Keratinocyte (primary cell): Measurements from ENCODE around the gene CFAP43. TPM values are rescaled to one million over a fixed set of nuclear protein-coding genes. Genes with fewer than 3 reads are reported as not detected.

Experiments used
- DNase-seq: peaks from one replicate; pipeline ENCODE4 v3.0.0-alpha.2; 2011; ENCODE audit warnings: low read depth, missing footprints, low spot score
- FAIRE-seq: peaks from 2 replicates; lab custom pipeline; 2011; peaks lifted over from hg19 to GRCh38; lab: Jason Lieb, UNC
- H2AFZ ChIP-seq: 2 replicates; pipeline ENCODE4 v1.6.0; 2012; ENCODE audit warnings: low read length, control low read depth, inconsistent platforms; ENCODE audit not compliant: control insufficient read depth
- H3K27ac ChIP-seq: 2 replicates; pipeline ENCODE4 v1.5.1; 2011; ENCODE audit warnings: low read length; ENCODE audit not compliant: control insufficient read depth, insufficient read depth
- H3K27me3 ChIP-seq: 3 replicates; pipeline ENCODE4 v1.6.0; 2011; ENCODE audit warnings: low read length; ENCODE audit not compliant: control insufficient read depth, insufficient read depth; ENCODE audit errors: extremely low read depth
- H3K36me3 ChIP-seq, 2 experiments: 2 replicates in 1 of 2; 3 replicates in 1 of 2; pipeline ENCODE4 v1.5.1; 2011; ENCODE audit warnings: low read length in 2 of 2, mild to moderate bottlenecking in 1 of 2; ENCODE audit not compliant: control insufficient read depth in 2 of 2, insufficient read depth in 2 of 2; ENCODE audit errors: extremely low read depth in 1 of 2
- H3K4me1 ChIP-seq: 3 replicates; pipeline ENCODE4 v1.5.1; 2011; ENCODE audit warnings: low read length; ENCODE audit not compliant: control insufficient read depth, insufficient read depth; ENCODE audit errors: extremely low read depth
- H3K4me2 ChIP-seq: 3 replicates; pipeline ENCODE4 v1.6.0; 2011; ENCODE audit warnings: low read depth, low read length; ENCODE audit not compliant: control insufficient read depth, insufficient read depth; ENCODE audit errors: extremely low read depth
- H3K4me3 ChIP-seq, 3 experiments: fragments of 200-600 bp in 1 of 3; sonication (generic) in 1 of 3; 2 replicates in 2 of 3; 3 replicates in 1 of 3; pipeline ENCODE4 v1.5.1; 2011 to 2016; ENCODE audit warnings: low read length in 3 of 3, mild to moderate bottlenecking in 3 of 3, control low read depth in 2 of 3, inconsistent platforms in 1 of 3, low read depth in 1 of 3, mixed read lengths in 1 of 3, mixed run types in 1 of 3, moderate library complexity in 1 of 3; ENCODE audit not compliant: control insufficient read depth in 2 of 3, insufficient read depth in 2 of 3; ENCODE audit errors: extremely low read depth in 1 of 3
- H3K79me2 ChIP-seq: 2 replicates; pipeline ENCODE4 v1.6.0; 2012; ENCODE audit warnings: low read length; ENCODE audit not compliant: control insufficient read depth, insufficient read depth
- H3K9ac ChIP-seq: 3 replicates; pipeline ENCODE4 v1.6.0; 2011; ENCODE audit warnings: low read length; ENCODE audit not compliant: control insufficient read depth, insufficient read depth; ENCODE audit errors: extremely low read depth
- H3K9me1 ChIP-seq: 3 replicates; pipeline ENCODE4 v1.6.0; 2011; ENCODE audit warnings: low read length; ENCODE audit not compliant: control insufficient read depth, insufficient read depth; ENCODE audit errors: extremely low read depth
- H3K9me3 ChIP-seq: 2 replicates; pipeline ENCODE4 v1.5.1; 2012; ENCODE audit warnings: low read depth, low read length; ENCODE audit not compliant: control insufficient read depth
- H4K20me1 ChIP-seq: 3 replicates; pipeline ENCODE4 v1.6.0; 2011; ENCODE audit warnings: low read length; ENCODE audit not compliant: control insufficient read depth, insufficient read depth; ENCODE audit errors: extremely low read depth
- CTCF ChIP-seq, 3 experiments: IDR thresholded peaks in 1 of 3; conservative IDR thresholded peaks in 1 of 3; optimal IDR thresholded peaks in 1 of 3; 2 replicates in 2 of 3; 3 replicates in 1 of 3; pipeline versions ENCODE3 to v1.5.1; 2011; ENCODE audit warnings: low read length in 3 of 3, mild to moderate bottlenecking in 3 of 3, moderate library complexity in 2 of 3, control low read depth in 1 of 3, inconsistent platforms in 1 of 3; ENCODE audit not compliant: insufficient read depth in 2 of 3; ENCODE audit errors: extremely low read depth in 1 of 3
- EZH2 ChIP-seq: IDR thresholded peaks from one replicate; pipeline ENCODE4 v1.6.1; 2012; ENCODE audit warnings: inconsistent platforms, mild to moderate bottlenecking, low read length, moderate library complexity
- dilution Hi-C: fragments of 300-500 bp; cut with MboI; formaldehyde crosslinking; loops from one replicate; pipeline ENCODE4 v1.7.0; 2020; ENCODE audit warnings: low sequenced_read_pairs; ENCODE audit not compliant: extremely low pct_ligation_motif_present
- polyA plus RNA-seq, 5 experiments: library from polyadenylated mRNA; depleted of rRNA in 3 of 5; stranded (reverse) in 3 of 5; stranded (forward) in 1 of 5; unstranded in 1 of 5; fragments of >200 nt; gene quantifications; 1 replicate in 1 of 5; 2 replicates in 3 of 5; 3 replicates in 1 of 5; pipeline versions ENCODE4 v1.2.1 to v1.2.3, GENCODE V29; 2011 to 2012; ENCODE audit warnings: missing spikeins in 2 of 5, low read depth in 1 of 5, low replicate concordance in 1 of 5

The CFAP43 gene
- polyA plus RNA-seq, 1 donor (not counting 4 experiments of a cell fraction or from before 2014, with no cell fraction given): 0.25 TPM

GRCh38 chr10:104170610-104171254 lies 61.4 kb downstream of the CFAP43 start:
- no peaks in the 10 kb centered on the region for H4K20me1 ChIP-seq
- H2AFZ ChIP-seq: no peak overlapping the region
- TF ChIP-seq EZH2: no peak
- no peak for TF ChIP-seq CTCF (optimal IDR thresholded peaks at IDR 0.05 in 1 of 3, IDR thresholded peaks at IDR 0.05 in 1 of 3, conservative IDR thresholded peaks at IDR 0.05 in 1 of 3; ENCODE audit: extremely low read depth in 1 of 3, insufficient read depth in 2 of 3, low read length in 3 of 3)
- no peaks in the 10 kb centered on the region for H3K9me3 ChIP-seq
- no peak overlapping the region for H3K4me2 ChIP-seq
- H3K4me1 ChIP-seq: no peaks in the 10 kb centered on the region
- H3K9ac ChIP-seq: no peak overlapping the region
- H3K79me2 ChIP-seq: no peaks in the 10 kb centered on the region
- no peaks in the 10 kb centered on the region for H3K36me3 ChIP-seq
- FAIRE-seq (no peak), DNase-seq (no peak)
- H3K9me1 ChIP-seq: no peaks in the 10 kb centered on the region
- no peak overlapping the region for H3K4me3 ChIP-seq
- no peak overlapping the region for H3K27ac ChIP-seq
- H3K27me3 ChIP-seq: peaks cover 4% of the 10 kb centered on the region
- dilution Hi-C loops: no loop called here

DNA sequence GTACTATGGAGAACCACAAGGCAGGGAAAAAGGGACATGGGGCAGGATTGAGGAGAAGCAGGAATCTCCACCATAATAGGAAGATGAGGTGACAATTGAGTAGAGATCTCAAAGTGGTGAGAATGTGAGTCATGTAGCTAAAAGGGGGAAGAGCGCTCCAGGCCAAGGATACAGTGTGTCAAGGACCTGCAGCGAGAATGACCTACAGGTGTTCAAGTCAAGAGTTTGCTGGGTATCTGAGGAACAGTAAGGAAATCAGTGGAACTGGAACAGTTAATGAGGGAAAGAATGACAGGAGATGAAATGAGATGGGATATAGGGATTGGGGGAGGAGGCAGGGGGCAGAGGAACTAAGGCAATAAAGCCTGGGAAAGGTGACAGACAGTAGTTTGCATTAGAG lies 76.6 kb downstream of the CFAP43 start:
- Histone ChIP-seq H3K9ac (no peak overlapping the region), H3K4me3 (no peak overlapping the region), H3K4me2 (no peak overlapping the region), H4K20me1 (no peaks in the 10 kb centered on the region), H2AFZ (no peak overlapping the region), H3K27me3 (peaks cover 13% of the 10 kb centered on the region), H3K4me1 (no peaks in the 10 kb centered on the region), H3K9me3 (peaks cover 5% of the 10 kb centered on the region), H3K27ac (no peak overlapping the region), H3K9me1 (no peaks in the 10 kb centered on the region), H3K79me2 (no peaks in the 10 kb centered on the region), H3K36me3 (no peaks in the 10 kb centered on the region)
- dilution Hi-C loops: no loop called here
- no peak for DNase-seq
- no peak for FAIRE-seq
- TF ChIP-seq EZH2: no peak
- TF ChIP-seq CTCF (optimal IDR thresholded peaks at IDR 0.05 in 1 of 3, IDR thresholded peaks at IDR 0.05 in 1 of 3, conservative IDR thresholded peaks at IDR 0.05 in 1 of 3; ENCODE audit: extremely low read depth in 1 of 3, insufficient read depth in 2 of 3, low read length in 3 of 3): no peak
